HG03139 (cell line): Measurements from ENCODE around the gene RRP12.
"Not testable (repeated sequence)": the region's sequence is repeated elsewhere in the genome, so short reads cannot be mapped to it uniquely, and the experiment has no call there.

Experiments used
- ATAC-seq: cut with Tn5 transposase; IDR thresholded peaks from one replicate; pipeline ENCODE4 v1.9.1; 2021; ENCODE audit not compliant: unreplicated experiment

The RRP12 gene

DNA sequence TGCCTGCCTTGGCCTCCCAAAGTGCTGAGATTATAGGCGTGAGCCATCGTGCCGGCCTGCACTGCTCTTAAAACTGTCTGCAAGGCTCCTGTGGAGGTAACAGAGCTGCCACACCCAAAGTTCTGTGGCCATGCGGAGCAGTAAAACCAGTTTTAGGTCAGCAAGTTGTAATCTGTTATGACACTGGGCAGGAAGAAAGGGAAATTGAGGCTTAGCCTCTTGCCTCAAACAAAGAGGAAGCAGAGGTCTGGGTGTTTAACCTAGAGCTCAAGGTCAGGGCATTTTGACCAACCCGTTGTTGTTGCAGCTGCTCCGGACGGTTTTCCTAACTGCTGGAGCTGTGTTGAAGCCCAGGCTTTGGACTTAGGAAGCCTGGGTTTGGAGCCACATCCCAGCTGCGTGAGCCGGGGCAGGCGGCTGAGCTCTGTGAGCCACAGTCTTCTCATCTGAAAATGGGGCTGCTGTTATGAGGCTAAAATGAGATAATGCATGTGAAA is 7.4 kb upstream of the RRP12 start:
- ATAC-seq, result no peak

DNA sequence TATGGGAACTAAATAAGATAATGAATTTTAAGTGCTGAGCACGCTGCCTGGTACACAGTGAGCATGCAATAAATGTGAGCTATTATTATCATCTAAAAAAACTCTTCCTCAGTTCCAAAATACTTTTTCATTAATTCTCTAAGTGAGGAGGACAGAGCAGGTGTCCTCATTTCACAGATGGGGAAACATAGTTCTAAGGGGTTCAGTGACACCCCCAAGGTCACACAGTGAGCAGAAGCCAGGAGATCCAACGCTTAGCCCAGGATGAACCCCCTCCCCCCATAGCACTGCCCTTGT is 6.8 kb upstream of the RRP12 start:
- ATAC-seq, result no peak

DNA sequence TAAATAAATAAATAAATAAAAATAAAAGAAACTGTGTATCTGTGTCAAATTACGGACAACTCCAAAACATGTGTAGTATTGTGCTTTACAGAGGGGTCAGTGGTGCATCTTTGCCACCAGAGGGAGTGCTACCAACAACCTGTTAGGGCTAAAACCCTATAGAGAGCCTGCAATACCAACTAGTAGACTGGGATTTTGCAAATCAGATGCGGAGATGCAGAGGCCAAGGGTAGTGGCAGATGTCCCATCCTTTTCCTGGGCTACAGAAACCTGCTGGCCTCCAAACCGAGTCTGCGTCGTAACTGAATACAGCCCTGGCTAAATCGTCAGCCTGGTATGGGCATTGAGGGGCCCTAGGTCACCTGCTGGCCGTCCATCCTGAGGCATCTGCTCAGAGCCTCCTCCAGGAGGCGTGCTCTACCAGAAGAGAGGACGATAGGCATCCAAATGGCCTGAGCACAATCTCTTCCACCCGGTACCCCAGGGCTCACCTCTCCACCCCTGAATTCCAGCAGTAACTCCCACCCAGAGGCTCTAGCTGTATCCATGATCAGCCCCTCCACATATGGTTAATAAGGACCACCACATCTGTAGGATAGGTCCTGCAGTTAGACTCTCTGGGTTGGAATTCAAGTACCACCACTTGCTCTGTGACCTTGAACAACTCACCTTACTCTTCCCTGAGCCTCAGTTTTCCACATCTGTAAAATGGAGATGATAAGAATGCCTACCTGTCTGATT is 6.2 kb upstream of the RRP12 start:
- ATAC-seq, result peak; percentile 79

DNA sequence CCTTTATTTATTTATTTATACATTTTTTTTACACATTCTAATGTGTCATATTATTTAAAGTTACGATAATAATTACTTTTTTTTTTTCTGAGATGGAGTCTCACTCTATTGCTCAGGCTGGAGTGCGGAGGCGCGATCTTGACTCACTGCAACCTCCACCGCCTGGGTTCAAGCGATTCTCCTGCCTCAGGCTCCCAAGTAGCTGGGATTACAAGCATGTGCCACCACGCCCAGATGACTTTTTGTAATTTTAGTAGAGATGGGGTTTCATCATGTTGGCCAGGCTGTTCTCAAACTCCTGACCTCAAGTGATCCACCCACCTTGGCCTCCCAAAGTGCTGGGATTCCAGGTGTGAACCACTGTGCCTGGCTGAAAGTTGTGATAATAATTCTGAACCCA is 5.3 kb upstream of the RRP12 start:
- not testable (repeated sequence) for ATAC-seq

DNA sequence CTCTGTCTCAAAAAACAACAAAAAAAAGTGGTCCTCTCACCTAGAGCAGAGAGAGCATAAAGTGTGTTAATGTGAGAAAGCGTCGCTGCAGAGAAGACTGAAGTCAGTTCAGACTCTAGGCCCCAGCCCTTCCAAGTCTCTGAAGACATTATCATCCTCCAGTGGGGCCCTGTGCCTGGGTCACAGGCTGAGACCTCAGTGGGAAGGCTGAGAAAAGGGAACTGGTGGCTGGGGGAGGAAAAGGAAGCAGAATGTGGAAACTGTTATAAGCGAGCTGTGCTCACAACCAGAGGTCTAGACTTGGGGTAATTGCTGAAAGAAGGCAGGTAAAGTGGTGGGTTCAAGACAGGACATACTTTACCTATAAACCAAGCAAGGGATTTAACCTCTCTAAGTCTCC is 4.9 kb upstream of the RRP12 start:
- ATAC-seq, result no peak

DNA sequence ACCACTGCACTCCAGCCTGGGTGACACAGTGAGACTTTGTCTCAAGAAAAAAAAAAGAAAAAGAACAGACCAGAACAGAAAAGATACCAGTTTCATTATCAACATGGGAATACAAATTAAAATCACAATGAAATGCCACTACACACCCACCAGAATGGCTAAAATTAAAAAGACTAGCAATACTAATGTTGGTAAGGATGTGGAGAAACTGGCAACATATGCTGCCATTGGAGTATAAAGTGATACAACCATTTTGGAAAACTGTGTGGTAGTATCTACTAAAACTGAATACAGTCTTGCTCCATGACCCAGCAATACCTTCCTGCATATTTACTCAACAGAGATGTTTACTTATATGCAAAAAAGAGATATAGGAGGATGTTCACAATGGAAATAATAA is 2.9 kb upstream of the RRP12 start:
- no peak for ATAC-seq

DNA sequence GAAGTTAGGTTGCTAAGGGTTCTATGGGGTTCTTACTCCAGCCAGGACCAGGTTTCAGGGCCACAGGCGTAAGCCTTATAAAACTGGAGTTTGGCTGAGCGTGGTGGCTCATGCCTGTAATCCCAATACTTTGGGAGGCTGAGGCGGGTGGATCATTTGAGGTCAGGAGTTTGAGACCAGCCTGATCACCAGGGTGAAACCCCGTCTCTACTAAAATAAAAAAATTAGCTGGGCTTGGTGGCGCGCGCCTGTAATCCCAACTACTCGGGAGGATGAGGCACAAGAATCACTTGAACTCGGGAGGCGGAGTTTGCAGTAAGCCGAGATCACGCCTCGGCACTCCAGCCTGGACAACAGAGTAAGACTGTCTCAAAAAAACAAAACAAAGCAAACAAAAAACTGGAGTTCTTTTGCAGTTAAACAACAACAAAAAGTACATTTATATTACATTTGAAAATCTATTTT is 347 bp upstream of the RRP12 start:
- no peak for ATAC-seq

DNA sequence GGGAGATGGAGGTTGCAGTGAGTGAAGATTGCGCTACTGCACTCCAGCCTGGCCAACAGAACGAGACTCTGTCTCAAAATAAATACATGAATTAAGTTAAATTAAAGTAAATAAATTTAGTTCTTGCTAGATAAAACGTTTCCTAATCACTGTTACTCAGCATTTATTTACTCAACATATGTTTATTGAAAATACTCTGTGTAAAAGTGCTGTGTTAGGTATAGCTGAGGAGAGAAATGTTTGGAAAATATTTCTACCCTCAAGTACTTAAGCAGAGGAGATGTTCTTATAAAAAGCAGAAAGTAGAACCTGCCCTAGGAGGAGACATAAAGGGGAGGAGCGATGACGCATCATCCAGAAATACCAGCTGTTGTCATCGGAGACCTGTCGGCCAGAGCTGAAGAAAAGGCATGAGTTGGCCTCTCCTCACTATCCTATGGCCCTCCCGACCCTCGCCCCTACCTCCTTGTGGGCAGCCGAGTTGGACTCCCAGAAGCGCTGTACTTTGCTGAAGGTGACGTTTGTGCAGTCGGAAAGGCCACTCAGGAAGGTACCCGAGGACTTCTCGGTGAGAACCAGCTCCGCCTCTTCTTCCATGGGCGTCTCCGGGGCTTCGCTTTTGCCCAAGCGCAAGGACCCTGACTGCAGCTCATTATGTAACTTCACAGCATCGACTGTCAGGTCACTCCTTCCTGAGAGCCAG is 1.1 kb downstream of the RRP12 start:
- ATAC-seq, result no peak

DNA sequence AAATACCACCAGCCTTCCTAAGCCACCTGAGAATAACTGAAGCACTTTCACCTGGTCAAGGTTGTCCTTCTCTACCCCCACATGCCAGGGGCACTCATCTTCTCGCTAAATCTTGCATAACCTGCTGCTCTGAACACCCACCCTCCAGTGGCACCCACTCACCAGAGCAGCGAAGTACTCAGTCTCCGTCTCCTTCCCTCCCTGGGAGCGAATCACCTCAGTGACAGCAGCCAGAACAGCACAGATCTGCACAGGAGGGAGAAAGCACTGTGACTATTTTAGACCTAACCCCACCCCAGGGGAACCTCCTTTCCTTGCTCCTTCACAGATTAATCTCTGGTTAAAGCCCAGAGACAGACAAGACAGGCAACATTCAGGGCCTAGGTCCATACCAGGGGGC is 5.1 kb downstream of the RRP12 start:
- no peak for ATAC-seq

DNA sequence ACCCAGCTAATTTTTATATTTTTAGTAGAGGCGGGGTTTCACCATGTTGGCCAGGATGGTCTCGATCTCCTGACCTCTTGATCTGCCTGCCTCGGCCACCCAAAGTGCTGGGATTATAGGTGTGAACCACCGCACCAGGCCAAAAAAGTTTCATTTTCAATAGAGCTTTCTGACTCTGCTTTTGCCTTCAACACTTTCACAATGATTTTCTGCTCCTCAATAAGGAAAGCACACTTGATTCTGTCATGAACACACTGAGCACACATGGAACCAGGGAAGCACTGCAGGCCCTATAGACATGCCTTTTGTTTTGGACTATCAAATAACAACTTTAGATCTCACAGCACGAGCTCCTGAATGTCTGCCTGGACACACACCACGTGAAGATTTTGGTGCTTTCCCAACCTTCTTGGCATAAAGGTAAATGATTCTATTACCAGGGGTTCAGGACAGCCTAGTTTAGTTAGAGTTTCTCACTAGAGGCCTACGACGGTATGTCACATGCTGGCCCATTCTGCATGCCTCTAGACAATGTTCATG is 8.0 kb downstream of the RRP12 start:
- no peak for ATAC-seq

DNA sequence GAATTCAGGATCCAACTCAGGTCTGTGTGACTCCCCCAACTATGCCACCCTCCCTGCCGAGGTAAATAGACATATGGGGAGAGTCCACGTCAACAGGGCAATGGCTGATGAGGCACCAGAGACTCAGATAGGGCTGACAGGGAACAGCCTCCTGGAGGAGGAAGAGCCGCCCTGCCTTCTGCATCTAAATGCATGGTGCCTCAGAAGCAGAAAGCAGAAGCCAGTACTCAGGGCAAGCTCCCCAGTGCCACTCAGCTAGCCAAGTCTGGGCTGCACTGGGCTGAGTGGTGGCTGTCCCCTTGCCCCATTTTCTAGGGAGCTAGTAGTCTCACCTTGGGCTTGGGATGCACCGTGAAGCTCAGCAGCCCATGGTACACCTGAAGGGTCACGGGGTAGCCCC is 11.0 kb downstream of the RRP12 start:
- ATAC-seq, result no peak

DNA sequence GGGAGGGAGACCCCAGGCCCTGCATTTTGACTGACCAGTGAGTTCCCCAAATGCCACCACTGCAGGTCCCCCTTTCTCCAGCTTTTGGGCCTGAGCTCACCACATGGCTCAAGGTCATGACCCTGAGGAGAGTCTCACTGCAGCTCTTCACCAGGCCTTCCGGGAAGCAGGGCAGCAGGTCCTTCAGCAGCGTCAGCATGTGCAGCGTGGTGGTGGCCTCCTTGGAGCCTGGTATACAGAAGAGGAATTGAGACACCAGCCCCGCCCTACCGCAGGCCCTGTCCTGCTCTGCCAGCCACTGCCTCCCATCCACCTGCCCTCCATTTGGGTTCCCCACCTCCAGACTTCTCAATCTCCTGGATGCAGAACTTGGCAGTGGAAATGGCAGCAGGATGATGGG is 13.0 kb downstream of the RRP12 start:
- no peak for ATAC-seq

DNA sequence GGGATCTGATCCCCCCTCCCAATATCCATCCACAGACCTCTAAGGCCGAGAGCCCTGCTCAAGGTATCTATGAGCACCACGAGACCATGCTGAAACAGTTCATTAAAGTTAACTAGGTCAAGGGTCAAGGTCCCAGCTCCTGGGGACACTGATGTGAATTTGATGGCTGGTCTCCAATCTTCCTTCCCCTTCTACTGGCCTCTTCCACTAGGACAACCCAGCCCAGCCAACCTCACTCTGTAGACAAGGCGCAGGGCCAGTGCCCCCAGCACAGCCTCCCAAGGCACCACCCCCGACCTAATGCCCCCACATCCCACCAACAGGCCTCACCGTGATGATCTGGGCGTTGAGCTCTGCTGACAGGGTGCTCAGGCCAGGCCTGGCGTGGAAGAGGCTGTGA is 15.6 kb downstream of the RRP12 start:
- ATAC-seq, result no peak

DNA sequence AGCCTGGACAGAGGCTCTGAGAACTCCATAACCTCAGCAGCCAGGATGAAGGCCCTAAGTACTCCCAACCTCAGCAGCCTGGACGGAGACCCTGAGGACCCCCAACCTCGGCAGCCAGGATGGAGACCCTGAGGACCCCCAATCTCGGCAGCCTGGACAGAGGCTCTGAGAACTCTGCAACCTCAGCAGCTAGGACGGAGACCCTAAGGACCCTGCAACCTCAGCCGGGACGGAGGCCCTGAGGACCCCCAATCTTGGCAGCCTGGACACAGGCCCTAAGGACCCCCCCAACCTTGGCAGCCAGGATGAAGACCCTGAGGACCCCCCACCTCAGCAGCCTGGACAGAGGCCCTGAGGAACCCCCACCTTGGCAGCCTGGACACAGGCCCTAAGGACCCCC is 16.5 kb downstream of the RRP12 start:
- ATAC-seq, result no peak

DNA sequence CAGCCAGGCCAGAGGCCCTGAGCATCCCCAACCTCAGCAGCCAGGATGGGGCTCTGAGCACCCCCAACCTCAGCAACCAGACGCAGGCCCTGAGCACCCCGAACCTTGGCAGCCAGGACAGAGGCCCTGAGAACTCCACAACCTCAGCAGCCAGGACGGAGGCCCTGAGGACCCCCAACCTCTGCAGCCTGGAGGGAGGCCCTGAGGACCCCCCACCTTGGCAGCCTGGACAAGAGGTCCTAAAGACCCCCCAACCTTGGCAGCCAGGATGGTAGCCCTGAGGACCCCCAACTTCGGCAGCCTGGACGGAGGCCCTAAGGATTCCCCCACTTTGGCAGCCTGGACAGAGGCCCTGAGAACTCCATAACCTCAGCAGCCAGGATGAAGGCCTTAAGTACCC is 17.0 kb downstream of the RRP12 start:
- no peak for ATAC-seq

DNA sequence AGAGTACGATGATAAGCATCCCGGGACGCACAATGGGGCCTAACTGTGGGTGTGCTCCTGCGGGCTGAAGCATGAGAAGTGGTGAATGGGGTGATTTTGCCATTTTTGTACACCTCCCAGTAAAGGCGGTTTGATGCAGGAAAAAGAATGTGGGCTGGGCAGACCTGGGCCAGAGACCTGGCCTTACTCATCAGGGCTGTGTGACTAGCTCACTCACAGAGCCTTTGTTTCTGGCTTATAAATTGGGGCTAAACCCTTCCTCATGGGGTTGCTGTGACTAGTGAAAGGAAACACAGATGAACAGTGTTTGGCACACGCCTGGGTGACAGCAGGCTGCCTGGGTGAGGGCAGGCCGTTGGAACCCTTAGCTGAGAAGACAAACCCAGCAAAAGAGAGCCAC is 18.0 kb downstream of the RRP12 start:
- no peak for ATAC-seq

DNA sequence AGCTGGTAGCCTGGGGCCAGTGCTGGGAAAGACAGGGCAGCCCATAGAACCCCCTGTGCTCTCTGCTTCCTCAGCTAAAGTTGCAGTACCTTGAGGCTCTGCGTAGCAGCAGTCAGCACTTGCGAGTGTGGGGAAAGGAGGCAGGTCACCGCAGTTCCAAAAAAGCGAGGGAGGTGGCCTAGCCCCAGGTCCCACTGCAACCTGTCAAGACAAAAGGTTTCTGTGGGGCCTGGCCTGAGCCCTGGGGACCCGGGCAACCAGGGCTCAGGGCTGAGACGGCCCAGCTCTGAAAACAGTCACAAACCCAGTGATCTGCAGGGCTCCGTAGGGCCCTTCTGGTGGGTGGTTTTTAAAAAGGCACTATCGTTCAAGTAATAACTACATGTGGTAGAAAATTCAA is 19.5 kb downstream of the RRP12 start:
- no peak for ATAC-seq

DNA sequence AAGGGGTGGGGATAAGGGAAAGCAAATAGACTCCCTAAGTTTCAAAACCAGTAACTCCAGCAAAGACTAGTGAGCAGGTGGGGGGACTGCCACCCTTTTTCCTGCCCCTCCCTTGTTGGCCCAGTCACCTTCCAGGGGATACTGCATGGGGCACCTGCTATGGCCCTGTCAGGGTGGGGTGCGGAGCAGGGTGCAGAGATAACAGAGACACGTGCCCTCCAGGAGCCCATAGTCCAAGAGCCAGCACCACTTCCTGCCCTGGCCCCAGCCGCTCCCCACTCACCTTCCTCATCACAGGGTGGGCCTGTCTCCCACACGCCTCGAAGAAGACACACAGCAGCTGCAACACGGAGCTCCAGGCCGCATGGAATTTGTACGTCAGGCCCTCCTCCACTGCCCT is 20.6 kb downstream of the RRP12 start:
- no peak for ATAC-seq

DNA sequence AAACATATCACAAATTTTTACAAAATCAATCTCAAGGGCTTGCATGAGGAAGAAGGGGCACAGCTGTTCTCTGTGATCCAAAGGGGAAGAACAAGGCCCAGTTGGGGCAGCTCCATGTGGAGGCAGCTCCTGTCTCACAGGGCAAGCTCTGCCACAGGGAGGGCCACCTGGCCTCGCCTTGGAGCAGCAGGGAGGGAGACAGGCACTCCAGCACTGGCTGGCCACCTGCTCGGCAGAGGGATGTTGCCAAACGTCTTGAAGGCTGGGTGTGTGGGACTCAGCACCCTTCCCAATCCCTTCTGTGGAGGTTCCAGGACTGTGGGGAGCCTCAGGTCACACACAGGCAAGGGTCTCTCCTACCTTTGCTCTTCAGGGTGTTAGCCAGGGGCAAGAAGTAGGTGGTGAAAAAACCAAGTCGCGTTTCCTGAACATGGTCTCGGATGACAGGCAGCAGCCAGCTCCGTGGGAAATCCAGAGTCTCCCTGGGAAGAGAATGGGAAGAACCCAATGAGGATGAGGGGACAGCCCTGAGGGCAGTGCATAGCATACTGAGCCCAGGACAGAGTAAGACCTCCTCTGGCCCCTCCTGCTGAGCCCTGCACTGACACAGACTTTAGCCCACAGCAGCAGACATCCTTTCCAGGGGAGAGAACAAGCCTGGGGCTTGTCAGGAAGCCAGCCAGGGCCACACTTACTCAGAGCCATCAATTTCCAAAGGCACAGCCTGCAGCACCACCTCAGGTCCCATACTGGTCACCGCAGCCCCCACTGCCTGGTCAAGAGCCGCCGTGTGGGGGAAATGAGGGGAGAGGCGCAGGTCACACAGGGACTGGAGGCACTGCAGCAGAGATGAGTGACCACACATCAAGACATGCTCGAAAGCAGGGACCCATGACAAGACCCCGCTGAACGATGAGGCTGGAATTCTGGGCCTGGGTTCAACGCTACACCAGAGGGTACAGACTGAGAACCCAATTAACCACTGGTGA is 21.9 kb downstream of the RRP12 start:
- ATAC-seq, result no peak

DNA sequence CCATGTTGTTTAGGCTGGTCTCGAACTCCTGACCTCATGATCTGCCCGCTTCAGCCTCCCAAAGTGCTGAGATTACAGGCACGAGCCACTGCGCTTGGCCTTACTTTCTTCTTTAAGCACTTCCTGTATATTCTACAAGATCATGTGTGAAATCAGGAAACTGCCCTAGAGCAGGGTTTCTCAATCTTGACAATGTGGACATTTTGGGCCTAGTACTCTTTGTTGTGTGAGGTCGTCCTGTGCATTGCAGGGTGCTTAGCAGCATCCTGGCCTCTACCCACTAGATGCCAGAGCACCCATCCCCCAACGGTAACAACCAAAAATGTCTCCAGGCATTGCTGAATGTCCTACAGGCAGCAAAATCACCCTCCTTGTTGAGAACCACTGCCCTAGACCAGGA is 24.7 kb downstream of the RRP12 start:
- no peak for ATAC-seq

DNA sequence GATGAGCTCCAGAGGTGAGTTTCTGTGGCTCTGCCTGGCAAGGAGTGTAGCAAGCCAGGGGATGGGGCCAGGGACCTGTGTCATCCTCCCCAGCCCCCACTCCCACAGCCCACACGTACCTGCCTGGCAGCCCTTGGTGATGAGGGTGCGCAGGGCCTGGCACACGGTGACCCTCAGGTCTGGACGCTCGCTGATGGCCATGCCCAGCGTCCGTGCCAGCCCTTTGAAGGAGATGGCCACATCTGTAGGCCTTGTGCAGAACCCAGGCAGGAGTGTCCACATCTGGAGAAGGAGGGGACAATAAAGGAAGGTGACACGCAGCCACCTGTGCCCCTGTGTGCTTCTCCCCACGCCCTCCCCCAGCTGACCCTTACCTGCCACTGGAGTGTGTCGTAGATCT is 27.7 kb downstream of the RRP12 start:
- ATAC-seq, result no peak
